Measurements from ENCODE around the gene EXOC4.

EXOC4 gene

DNA sequence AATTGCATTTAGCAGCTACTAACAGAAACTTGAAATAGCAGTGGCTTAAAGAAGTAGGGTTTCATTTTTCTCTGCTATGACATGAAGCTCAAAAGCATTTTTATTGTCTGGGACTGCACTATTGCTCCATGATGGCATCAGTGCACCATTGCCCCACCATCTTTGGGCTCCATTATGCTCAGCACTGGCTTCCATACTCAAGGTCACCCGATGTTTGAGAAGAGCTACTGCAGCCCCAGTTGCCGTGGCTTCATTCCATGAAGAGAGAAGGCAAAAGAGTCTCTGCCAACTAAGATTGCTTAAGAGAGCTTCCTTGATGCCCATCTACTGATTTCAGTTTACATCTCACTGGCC, 682.1 kb downstream of the EXOC4 start:
- DNase-seq (ENCODE audit: low read depth in 2 of 2), result peak in 1 of 2 donors; percentile 19
- TF ChIP-seq CTCF (IDR thresholded peaks at IDR 0.05; ENCODE audit: low read depth, low read length), result no peak
- no peak overlapping the region for H3K4me3 ChIP-seq (replicated peaks in 1 of 2; ENCODE audit: low read depth in 2 of 2, low read length in 2 of 2)

GRCh38 chr7:133936074-133936473, 683.2 kb downstream of the EXOC4 start:
- H3K4me3 ChIP-seq (replicated peaks in 1 of 2; ENCODE audit: low read depth in 2 of 2, low read length in 2 of 2), result no peak overlapping the region
- DNase-seq (ENCODE audit: low read depth in 2 of 2), result peak; percentile 23 to 31
- TF ChIP-seq CTCF (IDR thresholded peaks at IDR 0.05; ENCODE audit: low read depth, low read length), result no peak

- H3K4me3 ChIP-seq (replicated peaks in 1 of 2; ENCODE audit: low read depth in 2 of 2, low read length in 2 of 2), result no peak overlapping the region
- no peak for TF ChIP-seq CTCF (IDR thresholded peaks at IDR 0.05; ENCODE audit: low read depth, low read length)
- no peak for DNase-seq (ENCODE audit: low read depth in 2 of 2)
These were observed 684.9 kb downstream of the EXOC4 start for GRCh38 chr7:133937786-133938185.

DNA sequence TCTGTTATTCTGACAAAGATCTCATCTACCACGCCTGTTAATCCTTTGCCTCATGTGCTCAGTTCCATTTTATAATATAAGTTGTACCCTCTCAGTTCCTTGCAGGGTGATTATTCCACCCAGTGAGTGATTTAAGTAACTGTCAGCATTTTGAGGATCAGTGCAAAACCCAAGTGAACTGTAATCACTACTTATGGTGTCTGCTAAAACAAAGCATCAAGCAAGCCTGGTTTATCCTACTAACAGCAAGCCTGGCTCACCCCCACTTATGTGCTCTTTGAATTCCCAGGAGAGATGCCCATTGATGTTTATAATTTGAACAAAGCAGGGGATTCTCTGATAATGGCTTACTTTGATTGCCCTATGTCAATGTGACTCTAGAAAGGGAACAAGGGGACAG, 687.5 kb downstream of the EXOC4 start:
- TF ChIP-seq CTCF (IDR thresholded peaks at IDR 0.05; ENCODE audit: low read depth, low read length), result no peak
- DNase-seq (ENCODE audit: low read depth in 2 of 2), result no peak
- no peak overlapping the region for H3K4me3 ChIP-seq (replicated peaks in 1 of 2; ENCODE audit: low read depth in 2 of 2, low read length in 2 of 2)

DNA sequence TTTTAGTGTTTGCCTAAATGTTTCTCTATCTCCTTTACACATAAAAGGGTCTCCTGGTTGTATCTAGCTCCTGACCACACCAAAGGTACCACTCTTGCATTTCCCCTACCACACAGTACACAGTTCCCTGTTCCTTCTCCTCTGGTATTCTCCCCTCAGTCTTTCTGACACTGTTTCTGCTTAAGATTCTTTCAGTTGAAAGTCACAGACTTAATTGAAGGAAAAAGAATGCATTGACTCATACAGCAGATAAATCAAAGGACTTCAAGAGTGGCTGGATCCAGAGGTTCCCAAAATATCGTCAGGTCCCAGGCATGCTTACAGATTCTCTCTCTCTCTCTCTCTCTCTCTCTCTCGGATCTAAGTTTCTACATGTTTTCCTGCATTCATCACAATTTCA, 688.6 kb downstream of the EXOC4 start:
- no peak overlapping the region for H3K4me3 ChIP-seq (replicated peaks in 1 of 2; ENCODE audit: low read depth in 2 of 2, low read length in 2 of 2)
- peak; percentile 9 to 28 for DNase-seq (ENCODE audit: low read depth in 2 of 2)
- no peak for TF ChIP-seq CTCF (IDR thresholded peaks at IDR 0.05; ENCODE audit: low read depth, low read length)

DNA sequence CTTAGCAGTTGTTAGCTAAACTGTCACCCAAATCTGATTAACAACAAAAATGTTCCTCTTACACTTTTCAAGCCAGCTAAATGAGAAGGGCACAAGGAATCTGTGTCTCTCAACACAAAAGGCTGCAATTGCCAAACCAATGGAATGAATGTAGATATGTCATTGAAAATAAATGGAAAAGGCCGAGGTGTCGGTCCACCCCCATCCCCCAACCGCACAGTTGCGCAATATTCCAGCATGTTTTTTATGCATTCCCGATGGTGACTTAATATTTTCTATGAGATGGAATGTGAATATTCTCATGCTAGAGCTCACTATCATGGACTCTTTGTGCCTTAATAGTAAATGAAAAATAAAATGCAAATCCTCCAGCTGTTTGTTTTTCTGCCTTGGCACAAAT, 692.6 kb downstream of the EXOC4 start:
- no peak overlapping the region for H3K4me3 ChIP-seq (replicated peaks in 1 of 2; ENCODE audit: low read depth in 2 of 2, low read length in 2 of 2)
- TF ChIP-seq CTCF (IDR thresholded peaks at IDR 0.05; ENCODE audit: low read depth, low read length), result no peak
- peak in 1 of 2 donors; percentile 51 for DNase-seq (ENCODE audit: low read depth in 2 of 2)

DNA sequence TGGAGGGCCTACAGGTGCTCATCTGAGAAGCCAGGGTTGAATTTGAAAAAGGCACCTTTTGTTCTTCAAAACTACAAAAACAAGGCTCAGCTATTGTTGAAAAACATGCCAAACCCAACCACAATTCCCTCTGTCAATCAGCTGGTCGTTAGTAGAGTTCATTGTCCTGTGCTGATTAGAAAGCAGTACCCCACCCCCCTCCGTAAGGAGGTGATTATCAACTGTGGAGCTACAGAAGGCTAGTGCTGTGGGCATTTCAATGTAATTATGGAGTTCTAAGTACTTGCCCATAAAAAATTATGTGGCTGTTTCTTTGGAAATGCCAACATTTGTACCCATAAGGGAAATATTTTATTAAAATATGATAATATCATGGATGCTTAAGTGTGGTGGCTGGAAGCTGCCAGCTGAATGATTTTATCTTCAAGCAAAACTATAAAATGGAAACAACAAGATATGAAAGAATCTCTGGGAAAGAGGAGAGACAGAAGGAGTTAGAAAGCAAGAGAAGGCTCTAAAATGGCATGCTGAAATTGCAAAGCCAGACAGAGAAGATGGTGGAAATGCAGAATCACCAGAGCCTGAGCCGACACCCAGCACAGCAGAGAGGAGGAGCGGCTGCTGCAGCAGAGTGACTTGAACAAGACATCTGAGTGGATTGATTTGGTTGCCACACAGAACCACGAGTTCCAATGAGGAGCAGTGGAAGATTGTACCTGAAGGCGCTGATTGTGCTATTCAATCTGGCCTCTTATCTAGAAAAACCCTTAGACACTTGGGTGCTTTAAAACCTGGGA, 694.8 kb downstream of the EXOC4 start:
- no peak for DNase-seq (ENCODE audit: low read depth in 2 of 2)
- H3K4me3 ChIP-seq (replicated peaks in 1 of 2; ENCODE audit: low read depth in 2 of 2, low read length in 2 of 2), result no peak overlapping the region
- TF ChIP-seq CTCF (IDR thresholded peaks at IDR 0.05; ENCODE audit: low read depth, low read length), result no peak

Data from cardiac fibroblast (primary cell).